Endothelial cell of umbilical vein (primary cell): ENCODE results near the gene MLH1. TPM values are rescaled to one million over a fixed set of nuclear protein-coding genes. Genes with fewer than 3 reads are reported as not detected.

Source experiments
- BruUV-seq: library from RNA; stranded (reverse); fragments of 400-500 nt; replicated peaks from 2 replicates; lab custom pipeline; 2021; lab: Mats Ljungman, UMichigan
- CTCF ChIA-PET: fragments of 300-600, 350-600 bp; sonication (Branson Sonifier 250); formaldehyde crosslinking; loops from one replicate; lab custom pipeline; 2021; ENCODE audit warnings: antibody characterized with exemption, inconsistent platforms; lab: Charles Lee
- POLR2A ChIA-PET: fragments of 300-600, 350-600 bp; sonication (Branson Sonifier 250); formaldehyde crosslinking; loops from one replicate; lab custom pipeline; 2021; ENCODE audit warnings: antibody characterized with exemption, inconsistent platforms; lab: Charles Lee
- DNase-seq: peaks from one replicate; pipeline ENCODE4 v3.0.0-alpha.2; 2011; ENCODE audit warnings: low read depth, low spot score
- FAIRE-seq: peaks from 2 replicates; lab custom pipeline; 2011; peaks lifted over from hg19 to GRCh38; lab: Jason Lieb, UNC
- H2AFZ ChIP-seq: 2 replicates; pipeline ENCODE4 v1.6.0; 2012; ENCODE audit warnings: low read depth, low read length, control low read depth, inconsistent platforms
- H3K27ac ChIP-seq: 2 replicates; pipeline ENCODE4 v1.5.1; 2011; ENCODE audit warnings: low read depth, mild to moderate bottlenecking, control low read depth, low read length, moderate library complexity; ENCODE audit not compliant: insufficient read depth
- H3K27me3 ChIP-seq, 2 experiments: 2 replicates each; pipeline versions ENCODE4 v1.6.0 to v1.6.1; 2011; ENCODE audit warnings: low read length in 2 of 2, mixed read lengths in 1 of 2; ENCODE audit not compliant: control insufficient read depth in 2 of 2, insufficient read depth in 2 of 2
- H3K36me3 ChIP-seq, 2 experiments: 2 replicates in 1 of 2; 3 replicates in 1 of 2; pipeline ENCODE4 v1.5.1; 2011; ENCODE audit warnings: low read length in 2 of 2, mild to moderate bottlenecking in 1 of 2, moderate library complexity in 1 of 2; ENCODE audit not compliant: control insufficient read depth in 2 of 2, insufficient read depth in 2 of 2; ENCODE audit errors: extremely low read depth in 1 of 2
- H3K4me1 ChIP-seq: 3 replicates; pipeline ENCODE4 v1.5.1; 2011; ENCODE audit warnings: mild to moderate bottlenecking, low read length; ENCODE audit not compliant: control insufficient read depth, insufficient read depth; ENCODE audit errors: extremely low read depth
- H3K4me2 ChIP-seq: 2 replicates; pipeline ENCODE4 v1.6.1; 2011; ENCODE audit warnings: low read length, control low read depth, mixed read lengths; ENCODE audit not compliant: insufficient read depth
- H3K4me3 ChIP-seq, 3 experiments: fragments of 200-600 bp in 1 of 3; sonication (generic), shearing (Covaris generic) in 1 of 3; replicated peaks in 1 of 3; 2 replicates each; pipeline ENCODE4 v1.5.1; 2011 to 2016; ENCODE audit warnings: control low read depth in 3 of 3, low read length in 3 of 3, mild to moderate bottlenecking in 2 of 3, inconsistent platforms in 1 of 3, low read depth in 1 of 3, moderate library complexity in 1 of 3; ENCODE audit not compliant: insufficient read depth in 1 of 3
- H3K79me2 ChIP-seq: 2 replicates; pipeline ENCODE4 v1.6.0; 2012; ENCODE audit warnings: low read length, inconsistent platforms; ENCODE audit not compliant: control insufficient read depth, insufficient read depth
- H3K9ac ChIP-seq: replicated peaks from 2 replicates; pipeline ENCODE3; 2011; ENCODE audit warnings: low read length, control low read depth; ENCODE audit not compliant: insufficient read depth; ENCODE audit errors: extremely low read depth
- H3K9me1 ChIP-seq: replicated peaks from 3 replicates; pipeline ENCODE4 v1.6.0; 2011; ENCODE audit warnings: mild to moderate bottlenecking, low read length; ENCODE audit not compliant: control insufficient read depth, insufficient read depth; ENCODE audit errors: extremely low read depth
- H3K9me3 ChIP-seq: replicated peaks from 2 replicates; pipeline ENCODE4 v1.5.1; 2012; ENCODE audit warnings: low read length, inconsistent platforms; ENCODE audit not compliant: control insufficient read depth, insufficient read depth
- H4K20me1 ChIP-seq: replicated peaks from 2 replicates; pipeline ENCODE3; 2011; ENCODE audit warnings: mild to moderate bottlenecking, low read length; ENCODE audit not compliant: control insufficient read depth, insufficient read depth; ENCODE audit errors: extremely low read depth
- CTCF ChIP-seq, 2 donors: IDR thresholded peaks; 1 replicate in 1 of 2; 2 replicates in 1 of 2; pipeline ENCODE4 v1.5.1; 2011; ENCODE audit warnings: low read length in 2 of 2, mild to moderate bottlenecking in 2 of 2, moderate library complexity in 2 of 2, control low read depth in 1 of 2, inconsistent platforms in 1 of 2, low read depth in 1 of 2; ENCODE audit not compliant: insufficient read depth in 1 of 2; ENCODE audit errors: extremely low read depth in 1 of 2
- FOS ChIP-seq: IDR thresholded peaks from 2 replicates; pipeline ENCODE4 v1.6.1; 2011; ENCODE audit warnings: mild to moderate bottlenecking, low read length, moderate library complexity, borderline replicate concordance; ENCODE audit not compliant: insufficient read depth
- GATA2 ChIP-seq: IDR thresholded peaks from 2 replicates; pipeline ENCODE4 v1.7.0; 2011; ENCODE audit warnings: low read depth, mild to moderate bottlenecking, moderate library complexity, mixed read lengths, low read length; ENCODE audit not compliant: insufficient read length, insufficient read depth
- MAX ChIP-seq: IDR thresholded peaks from 2 replicates; pipeline ENCODE4 v1.6.1; 2011; ENCODE audit not compliant: insufficient read depth, insufficient read length
- MYC ChIP-seq: IDR thresholded peaks from one replicate; pipeline ENCODE4 v1.6.1; 2011; ENCODE audit warnings: mild to moderate bottlenecking, low read depth, low read length
- POLR2AphosphoS5 ChIP-seq: IDR thresholded peaks from 2 replicates; pipeline ENCODE4 v1.6.1; 2012; ENCODE audit warnings: low read depth, mild to moderate bottlenecking, control low read depth, low read length, moderate library complexity; ENCODE audit not compliant: insufficient read depth
- dilution Hi-C: fragments of 300-500 bp; cut with MboI; formaldehyde crosslinking; loops from one replicate; pipeline ENCODE4 v1.15.0; 2019; ENCODE audit warnings: low sequenced_read_pairs; ENCODE audit not compliant: extremely low pct_ligation_motif_present
- intact Hi-C: fragments of 100-400 bp; cut with micrococcal nuclease; formaldehyde crosslinking; loops from one replicate; pipeline ENCODE4 v1.10.0; 2022
- polyA plus RNA-seq, 4 experiments: library from polyadenylated mRNA; depleted of rRNA in 3 of 4; stranded (reverse) in 3 of 4; unstranded in 1 of 4; fragments of >200 nt; gene quantifications; 2 replicates each; pipeline versions ENCODE4 v1.2.1 to v1.2.3, GENCODE V29; 2011 to 2012; ENCODE audit warnings: missing spikeins in 1 of 4
- total RNA-seq: library from RNA; stranded (reverse); gene quantifications from 2 replicates; pipeline ENCODE4 v1.2.3, GENCODE V29; 2021

MLH1 gene
- total and polyA plus RNA-seq, 2 donors (not counting 3 experiments of a cell fraction or from before 2014, with no cell fraction given): 22.2 to 32.9 TPM

- intact Hi-C loops: no loop called here
- POLR2A ChIA-PET: no interaction called here
Measured at GRCh38 chr3:36956155-36956554, 37.2 kb upstream of the MLH1 start.

More at GRCh38 chr3:36956155-36956554, 37.2 kb upstream of the MLH1 start:
- Histone ChIP-seq H3K27me3 (peaks cover 2 to 3% of the 10 kb centered on the region in 2 experiments), H3K36me3 (no peaks in the 10 kb centered on the region), H3K27ac (no peak overlapping the region), H3K9me1 (no peaks in the 10 kb centered on the region), H3K9ac (no peak overlapping the region), H3K9me3 (no peaks in the 10 kb centered on the region), H2AFZ (no peak overlapping the region), H4K20me1 (no peaks in the 10 kb centered on the region), H3K4me1 (no peaks in the 10 kb centered on the region), H3K4me2 (no peak overlapping the region), H3K4me3 (no peak overlapping the region), H3K79me2 (no peaks in the 10 kb centered on the region)
- dilution Hi-C loops: no loop called here
- DNase-seq (no peak), FAIRE-seq (no peak)
- no peak for TF ChIP-seq POLR2AphosphoS5
- no peak for TF ChIP-seq GATA2
- TF ChIP-seq MYC: no peak
- no peak for TF ChIP-seq FOS
- TF ChIP-seq CTCF (IDR thresholded peaks at IDR 0.05; ENCODE audit: extremely low read depth in 1 of 2, insufficient read depth in 1 of 2, low read depth in 1 of 2, low read length in 2 of 2): no peak
- TF ChIP-seq MAX: no peak
- CTCF ChIA-PET: interaction anchor here (0.9 kb wide), 1 partner anchor 163 kb away, joined by 3 read pairs; no protein-coding TSS in a partner anchor
- BruUV-seq: no TSS peak
